PC-9 (cell line): ENCODE results near the gene ZNF148. TPM values are rescaled to one million over a fixed set of nuclear protein-coding genes. Genes with fewer than 3 reads are reported as not detected.

Experiments
- BruUV-seq: library from RNA; stranded (reverse); fragments of 400-500 nt; replicated peaks from 2 replicates; lab custom pipeline; 2021; lab: Mats Ljungman, UMichigan
- CTCF ChIA-PET: fragments of 300-600 bp; sonication (Branson Sonifier 250); formaldehyde crosslinking; loops from one replicate; lab custom pipeline; 2022; ENCODE audit warnings: antibody characterized with exemption; lab: Charles Lee
- POLR2A ChIA-PET: fragments of 300-600 bp; sonication (Branson Sonifier 250); formaldehyde crosslinking; loops from one replicate; lab custom pipeline; 2022; ENCODE audit warnings: antibody characterized with exemption; ENCODE audit not compliant: unreplicated experiment; lab: Charles Lee
- DNase-seq, 2 experiments: peaks; one replicate each; pipeline versions ENCODE4 v3.0.0 to v3.0.0-alpha.2; 2015 to 2022; ENCODE audit warnings: mixed read lengths in 1 of 2
- H2AFZ ChIP-seq: fragments of 200-600 bp; sonication (generic); 2 replicates; pipeline ENCODE4 v1.8.1; 2017; ENCODE audit warnings: antibody characterized with exemption
- H3F3A ChIP-seq: fragments of 200-600 bp; sonication (generic); 2 replicates; pipeline ENCODE4 v1.8.1; 2017; ENCODE audit warnings: antibody characterized with exemption, mild to moderate bottlenecking, low read depth; ENCODE audit not compliant: insufficient read depth
- H3K27ac ChIP-seq: fragments of 200-600 bp; sonication (generic); 2 replicates; pipeline ENCODE4 v1.6.1; 2016; ENCODE audit warnings: mixed run types
- H3K27me3 ChIP-seq: fragments of 200-600 bp; sonication (generic); 2 replicates; pipeline ENCODE4 v1.6.1; 2016; ENCODE audit warnings: low read depth, mixed run types; ENCODE audit not compliant: insufficient read depth
- H3K36me3 ChIP-seq: fragments of 200-600 bp; sonication (generic); 2 replicates; pipeline ENCODE4 v1.6.1; 2016; ENCODE audit warnings: low read depth, mixed run types
- H3K4me1 ChIP-seq: fragments of 200-600 bp; sonication (generic); replicated peaks from 2 replicates; pipeline ENCODE4 v1.6.1; 2016; ENCODE audit warnings: mixed run types; ENCODE audit not compliant: insufficient read depth
- H3K4me2 ChIP-seq: fragments of 200-600 bp; sonication (generic); 2 replicates; pipeline ENCODE4 v1.6.1; 2017; ENCODE audit warnings: mixed run types
- H3K4me3 ChIP-seq: fragments of 200-600 bp; sonication (generic); 2 replicates; pipeline ENCODE4 v1.6.1; 2016; ENCODE audit warnings: mixed run types
- H3K79me2 ChIP-seq: fragments of 200-600 bp; sonication (generic); 2 replicates; pipeline ENCODE4 v1.6.1; 2017; ENCODE audit warnings: low read depth, mixed run types
- H3K9me2 ChIP-seq: fragments of 200-600 bp; sonication (generic); 2 replicates; pipeline ENCODE4 v1.8.1; 2017; ENCODE audit warnings: mild to moderate bottlenecking; ENCODE audit not compliant: insufficient read depth
- H3K9me3 ChIP-seq: fragments of 200-600 bp; sonication (generic); 2 replicates; pipeline ENCODE4 v1.8.1; 2016; ENCODE audit warnings: low read depth; ENCODE audit not compliant: insufficient read depth
- H4K20me1 ChIP-seq: fragments of 200-600 bp; sonication (generic); 2 replicates; pipeline ENCODE4 v1.8.1; 2017; ENCODE audit not compliant: insufficient read depth
- CTCF ChIP-seq: fragments of 200-600 bp; sonication (generic); conservative IDR thresholded peaks from 2 replicates; pipeline ENCODE4 v1.6.1; 2017; ENCODE audit warnings: mixed run types, antibody characterized with exemption, mild to moderate bottlenecking, moderate library complexity
- EZH2 ChIP-seq: fragments of 200-600 bp; sonication (generic); IDR thresholded peaks from 2 replicates; pipeline ENCODE4 v1.8.0; 2017; ENCODE audit warnings: antibody characterized with exemption, low read depth
- intact Hi-C: fragments of 100-400 bp; cut with micrococcal nuclease; formaldehyde crosslinking; loops from one replicate; pipeline ENCODE4 v1.10.0; 2022; ENCODE audit not compliant: unreplicated experiment
- total RNA-seq: library from RNA; stranded (reverse); gene quantifications from 2 replicates; pipeline ENCODE4 v1.2.3, GENCODE V29; 2021

Gene ZNF148
- total RNA-seq, 1 experiment from 2014 or later = 62.6 TPM

GRCh38 chr3:125177746-125178145, 197.4 kb downstream of the ZNF148 start:
- Histone ChIP-seq H3K4me3 (no peak overlapping the region), H3K9me3 (no peaks in the 10 kb centered on the region; the same call in 1 of the 2 replicates), H2AFZ (no peak overlapping the region), H3K27me3 (no peaks in the 10 kb centered on the region), H3K36me3 (no peaks in the 10 kb centered on the region), H3K9me2 (no peaks in the 10 kb centered on the region), H4K20me1 (no peaks in the 10 kb centered on the region), H3K27ac (no peak overlapping the region), H3K79me2 (no peaks in the 10 kb centered on the region), H3F3A (0 out of 2 replicates have a peak, but pooled peaks cover 3% of the 10 kb centered on the region), H3K4me2 (no peak overlapping the region), H3K4me1 (no peaks in the 10 kb centered on the region)
- CTCF ChIA-PET = no interaction called here
- TF ChIP-seq CTCF (no peak), EZH2 (no peak)
- POLR2A ChIA-PET = no interaction called here
- no peak for DNase-seq
- BruUV-seq = no TSS peak
- intact Hi-C loops = no loop called here

Other genes starting within 250 kb of the ZNF148 start
- 30.7 and 42.9 TPM in 2 replicates for gene SLC12A8, start 162.6 kb downstream of the ZNF148 start, total RNA-seq
- 28.6 and 31.6 TPM in 2 replicates for gene SNX4, start 144.9 kb upstream of the ZNF148 start, total RNA-seq
- gene OSBPL11, start 220.2 kb upstream of the ZNF148 start, total RNA-seq = 14.1 and 18.8 TPM in 2 replicates